Subcutaneous abdominal adipose tissue (tissue), 5 donors: ENCODE data around the gene HSDL1.

Experiments used
- H3K27ac ChIP-seq: one replicate; pipeline ENCODE4 v1.7.0; 2013; ENCODE audit warnings: low read depth, mild to moderate bottlenecking, inconsistent platforms, low read length, moderate library complexity
- H3K27me3 ChIP-seq, 5 donors: one replicate each; pipeline ENCODE4 v1.7.0; 2013; ENCODE audit warnings: low read length in 5 of 5, inconsistent platforms in 1 of 5; ENCODE audit not compliant: control insufficient read depth in 5 of 5, insufficient read depth in 4 of 5
- H3K36me3 ChIP-seq, 5 donors: one replicate each; pipeline ENCODE4 v1.7.0; 2013; ENCODE audit warnings: low read length in 5 of 5; ENCODE audit not compliant: control insufficient read depth in 5 of 5, insufficient read depth in 5 of 5
- H3K4me1 ChIP-seq, 5 donors: one replicate each; pipeline ENCODE4 v1.7.0; 2013; ENCODE audit warnings: low read length in 5 of 5, mild to moderate bottlenecking in 3 of 5, moderate library complexity in 1 of 5; ENCODE audit not compliant: control insufficient read depth in 5 of 5, insufficient read depth in 5 of 5
- H3K4me3 ChIP-seq, 5 donors: one replicate each; pipeline ENCODE4 v1.7.0; 2013; ENCODE audit warnings: low read length in 5 of 5, low read depth in 1 of 5
- H3K9ac ChIP-seq, 5 donors: one replicate each; pipeline ENCODE4 v1.7.0; 2013; ENCODE audit warnings: low read length in 5 of 5, mild to moderate bottlenecking in 4 of 5, moderate library complexity in 3 of 5
- H3K9me3 ChIP-seq, 5 donors: one replicate each; pipeline ENCODE4 v1.7.0; 2013; ENCODE audit warnings: low read length in 5 of 5; ENCODE audit not compliant: control insufficient read depth in 5 of 5
- donor health status: healthy.
- donor health status: healthy.
- donor health status: healthy.
- donor health status: healthy.
- donor health status: healthy.

Gene HSDL1

GRCh38 chr16:84085271-84085667, 59.7 kb downstream of the HSDL1 start:
- H3K9me3 ChIP-seq: no peaks in the 10 kb centered on the region

GRCh38 chr16:84084570-84085270, 60.3 kb downstream of the HSDL1 start:
- peaks cover 16 to 91% (median 88%) of the 10 kb centered on the region in 5 donors for H3K36me3 ChIP-seq
- no peak overlapping the region for H3K9ac ChIP-seq
- no peaks in the 10 kb centered on the region for H3K27me3 ChIP-seq
- H3K27ac ChIP-seq: no peak overlapping the region
- H3K4me3 ChIP-seq: no peak overlapping the region
- no peaks in the 10 kb centered on the region for H3K9me3 ChIP-seq
- peaks cover 0 to 6% (median 3%) of the 10 kb centered on the region in 5 donors for H3K4me1 ChIP-seq

More at GRCh38 chr16:84085271-84085667, 59.7 kb downstream of the HSDL1 start:
- no peaks in the 10 kb centered on the region for H3K27me3 ChIP-seq
- no peak overlapping the region for H3K9ac ChIP-seq
- no peak overlapping the region for H3K27ac ChIP-seq
- H3K36me3 ChIP-seq: peaks cover 20 to 91% (median 88%) of the 10 kb centered on the region in 5 donors
- H3K4me1 ChIP-seq: peaks cover 0 to 6% (median 3%) of the 10 kb centered on the region in 5 donors
- no peak overlapping the region for H3K4me3 ChIP-seq

GRCh38 chr16:84082835-84083569, 62.0 kb downstream of the HSDL1 start:
- peaks cover 0 to 6% (median 3%) of the 10 kb centered on the region in 5 donors for H3K4me1 ChIP-seq
- peaks cover 17 to 90% (median 88%) of the 10 kb centered on the region in 5 donors for H3K36me3 ChIP-seq
- no peak overlapping the region for H3K9ac ChIP-seq
- no peak overlapping the region for H3K27ac ChIP-seq
- H3K27me3 ChIP-seq: no peaks in the 10 kb centered on the region
- no peaks in the 10 kb centered on the region for H3K9me3 ChIP-seq
- H3K4me3 ChIP-seq: no peak overlapping the region

- Histone ChIP-seq H3K27me3 (no peaks in the 10 kb centered on the region), H3K36me3 (peaks cover 18 to 88% (median 83%) of the 10 kb centered on the region in 5 donors), H3K4me3 (no peak overlapping the region), H3K27ac (no peak overlapping the region), H3K9me3 (no peaks in the 10 kb centered on the region), H3K4me1 (peaks cover 0 to 6% (median 3%) of the 10 kb centered on the region in 5 donors), H3K9ac (no peak overlapping the region)
Observed at GRCh38 chr16:84082110-84082509, 62.9 kb downstream of the HSDL1 start.

- H3K4me3 ChIP-seq: no peak overlapping the region
- H3K36me3 ChIP-seq: peaks cover 16 to 88% (median 77%) of the 10 kb centered on the region in 5 donors
- H3K27ac ChIP-seq: no peak overlapping the region
- H3K9me3 ChIP-seq: no peaks in the 10 kb centered on the region
- H3K27me3 ChIP-seq: no peaks in the 10 kb centered on the region
- H3K9ac ChIP-seq: no peak overlapping the region
- H3K4me1 ChIP-seq: peaks cover 0 to 6% (median 3%) of the 10 kb centered on the region in 5 donors
Observed at GRCh38 chr16:84081446-84081989, 63.5 kb downstream of the HSDL1 start.

- Histone ChIP-seq H3K27ac (no peak overlapping the region), H3K4me1 (peaks cover 0 to 6% (median 3%) of the 10 kb centered on the region in 5 donors), H3K9me3 (no peaks in the 10 kb centered on the region), H3K36me3 (peaks cover 23 to 83% (median 74%) of the 10 kb centered on the region in 5 donors), H3K4me3 (no peak overlapping the region), H3K9ac (no peak overlapping the region), H3K27me3 (no peaks in the 10 kb centered on the region)
Observed at GRCh38 chr16:84080813-84081212, 64.2 kb downstream of the HSDL1 start.

- Histone ChIP-seq H3K4me3 (no peak overlapping the region), H3K9me3 (no peaks in the 10 kb centered on the region), H3K36me3 (peaks cover 26 to 85% (median 77%) of the 10 kb centered on the region in 5 donors), H3K4me1 (peaks cover 0 to 6% (median 3%) of the 10 kb centered on the region in 5 donors), H3K9ac (no peak overlapping the region), H3K27me3 (no peaks in the 10 kb centered on the region), H3K27ac (no peak overlapping the region)
Observed at GRCh38 chr16:84080378-84080777, 64.6 kb downstream of the HSDL1 start.

GRCh38 chr16:84079664-84080063, 65.3 kb downstream of the HSDL1 start:
- Histone ChIP-seq H3K4me3 (no peak overlapping the region), H3K27ac (no peak overlapping the region), H3K27me3 (no peaks in the 10 kb centered on the region), H3K36me3 (peaks cover 26 to 88% (median 82%) of the 10 kb centered on the region in 5 donors), H3K9me3 (no peaks in the 10 kb centered on the region), H3K9ac (no peak overlapping the region), H3K4me1 (peaks cover 0 to 6% (median 3%) of the 10 kb centered on the region in 5 donors)

- Histone ChIP-seq H3K36me3 (peaks cover 21 to 87% (median 69%) of the 10 kb centered on the region in 5 donors), H3K4me1 (peaks cover 0 to 5% (median 0%) of the 10 kb centered on the region in 5 donors), H3K9ac (no peak overlapping the region), H3K27me3 (no peaks in the 10 kb centered on the region), H3K27ac (no peak overlapping the region), H3K4me3 (no peak overlapping the region), H3K9me3 (no peaks in the 10 kb centered on the region)
Observed at GRCh38 chr16:84075376-84075775, 69.6 kb downstream of the HSDL1 start.

- Histone ChIP-seq H3K9me3 (no peaks in the 10 kb centered on the region), H3K36me3 (peaks cover 25 to 87% (median 67%) of the 10 kb centered on the region in 5 donors), H3K4me3 (no peak overlapping the region), H3K9ac (no peak overlapping the region), H3K4me1 (peaks cover 0 to 5% (median 0%) of the 10 kb centered on the region in 5 donors), H3K27ac (no peak overlapping the region), H3K27me3 (no peaks in the 10 kb centered on the region)
Observed at GRCh38 chr16:84074721-84075120, 70.3 kb downstream of the HSDL1 start.
